Astrocyte of the spinal cord (primary cell): ENCODE data around the gene SPP1.

Experiments
- DNase-seq: peaks from one replicate; pipeline ENCODE4 v3.0.0; 2011; ENCODE audit warnings: low read depth, low spot score
- H3K4me3 ChIP-seq: 2 replicates; pipeline ENCODE4 v1.5.1; 2011; ENCODE audit warnings: low read depth, mild to moderate bottlenecking, low read length, moderate library complexity
- in situ Hi-C: cut with HindIII; loops from 2 replicates; pipeline ENCODE4 v1.10.0; 2017; ENCODE audit warnings: low sequenced_read_pairs
- TF ChIP-seq, protein P1 (sequence below): IDR thresholded peaks from 2 replicates; pipeline ENCODE4 v1.5.1; 2012; ENCODE audit warnings: low read depth, mild to moderate bottlenecking, low read length, inconsistent platforms

SPP1 gene

DNA sequence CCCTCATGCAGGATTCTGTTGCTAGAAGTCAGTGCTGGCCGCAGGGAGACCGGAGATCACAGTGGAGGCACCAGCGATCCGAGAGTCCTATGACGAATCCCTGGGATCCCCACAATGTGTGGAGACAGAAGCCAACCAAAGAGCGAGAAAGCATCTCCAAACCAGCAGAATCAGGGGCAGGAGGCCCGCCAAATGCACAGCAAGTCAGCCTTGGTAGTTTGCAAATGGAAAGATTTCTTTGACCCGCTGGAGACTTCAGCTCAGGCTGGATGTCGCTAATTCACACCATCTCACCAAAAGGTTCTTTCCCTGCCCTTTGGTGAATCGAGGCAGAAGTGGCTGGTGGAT lies 31.4 kb downstream of the SPP1 start:
- peak overlapping the region; percentile 34 for H3K4me3 ChIP-seq
- in situ Hi-C loops, result no loop called here
- peak; percentile 32 for DNase-seq
- TF ChIP-seq, protein P1, sequence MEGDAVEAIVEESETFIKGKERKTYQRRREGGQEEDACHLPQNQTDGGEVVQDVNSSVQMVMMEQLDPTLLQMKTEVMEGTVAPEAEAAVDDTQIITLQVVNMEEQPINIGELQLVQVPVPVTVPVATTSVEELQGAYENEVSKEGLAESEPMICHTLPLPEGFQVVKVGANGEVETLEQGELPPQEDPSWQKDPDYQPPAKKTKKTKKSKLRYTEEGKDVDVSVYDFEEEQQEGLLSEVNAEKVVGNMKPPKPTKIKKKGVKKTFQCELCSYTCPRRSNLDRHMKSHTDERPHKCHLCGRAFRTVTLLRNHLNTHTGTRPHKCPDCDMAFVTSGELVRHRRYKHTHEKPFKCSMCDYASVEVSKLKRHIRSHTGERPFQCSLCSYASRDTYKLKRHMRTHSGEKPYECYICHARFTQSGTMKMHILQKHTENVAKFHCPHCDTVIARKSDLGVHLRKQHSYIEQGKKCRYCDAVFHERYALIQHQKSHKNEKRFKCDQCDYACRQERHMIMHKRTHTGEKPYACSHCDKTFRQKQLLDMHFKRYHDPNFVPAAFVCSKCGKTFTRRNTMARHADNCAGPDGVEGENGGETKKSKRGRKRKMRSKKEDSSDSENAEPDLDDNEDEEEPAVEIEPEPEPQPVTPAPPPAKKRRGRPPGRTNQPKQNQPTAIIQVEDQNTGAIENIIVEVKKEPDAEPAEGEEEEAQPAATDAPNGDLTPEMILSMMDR, result no peak

DNA sequence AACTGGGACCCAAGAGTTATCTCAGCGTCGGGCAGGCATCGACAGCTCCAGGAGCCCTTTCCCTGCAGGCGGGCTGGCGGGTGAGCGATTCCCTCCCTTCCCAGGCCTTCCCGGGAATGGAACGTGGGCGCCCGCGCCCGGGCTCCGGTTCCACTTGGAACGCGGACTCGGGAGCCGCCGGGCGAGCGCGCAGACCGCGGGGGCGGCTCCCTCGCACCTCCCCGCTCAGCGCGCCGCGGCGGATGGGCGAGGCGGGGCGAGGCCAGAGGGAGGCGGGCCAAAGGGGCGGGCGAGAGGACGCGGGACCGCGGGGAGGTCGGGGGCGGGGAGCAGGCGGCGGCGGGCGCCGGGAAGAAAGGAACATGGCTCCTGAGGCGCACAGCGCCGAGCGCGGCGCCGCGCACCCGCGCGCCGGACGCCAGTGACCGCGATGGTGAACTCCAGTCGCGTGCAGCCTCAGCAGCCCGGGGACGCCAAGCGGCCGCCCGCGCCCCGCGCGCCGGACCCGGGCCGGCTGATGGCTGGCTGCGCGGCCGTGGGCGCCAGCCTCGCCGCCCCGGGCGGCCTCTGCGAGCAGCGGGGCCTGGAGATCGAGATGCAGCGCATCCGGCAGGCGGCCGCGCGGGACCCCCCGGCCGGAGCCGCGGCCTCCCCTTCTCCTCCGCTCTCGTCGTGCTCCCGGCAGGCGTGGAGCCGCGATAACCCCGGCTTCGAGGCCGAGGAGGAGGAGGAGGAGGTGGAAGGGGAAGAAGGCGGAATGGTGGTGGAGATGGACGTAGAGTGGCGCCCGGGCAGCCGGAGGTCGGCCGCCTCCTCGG lies 32.0 kb downstream of the SPP1 start, which contains the start of gene PKD2:
Gene PKD2, plus strand, starts transcription at position 332 of the 818 bp plus-strand sequence. Its CDS starts 99 bp downstream, at position 431.
- in situ Hi-C loops, result no loop called here
- H3K4me3 ChIP-seq, result peak within 1 kb of the TSS; percentile 54

DNA sequence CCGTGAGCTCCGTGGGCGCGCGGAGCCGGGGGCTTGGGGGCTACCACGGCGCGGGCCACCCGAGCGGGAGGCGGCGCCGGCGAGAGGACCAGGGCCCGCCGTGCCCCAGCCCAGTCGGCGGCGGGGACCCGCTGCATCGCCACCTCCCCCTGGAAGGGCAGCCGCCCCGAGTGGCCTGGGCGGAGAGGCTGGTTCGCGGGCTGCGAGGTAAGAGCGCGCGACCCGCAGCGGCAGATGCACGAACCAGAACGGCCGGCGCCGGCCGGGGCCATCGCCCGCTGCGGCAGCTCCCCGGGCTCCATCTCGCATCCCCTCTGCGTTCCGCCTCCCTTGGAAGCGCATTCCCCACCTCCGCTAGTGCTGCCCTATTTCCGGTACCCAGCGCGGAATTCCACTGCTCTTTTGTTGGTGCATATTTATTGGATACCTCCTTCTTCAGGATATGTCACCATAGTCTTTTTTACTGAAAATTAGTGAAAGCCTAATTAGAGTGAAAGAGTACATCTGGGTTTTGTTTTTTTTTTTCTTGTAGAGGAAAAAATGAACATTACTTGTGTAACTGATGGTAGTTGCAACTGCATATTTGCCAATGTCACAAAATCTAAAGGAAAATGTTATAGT lies 32.7 kb downstream of the SPP1 start:
- TF ChIP-seq, protein P1, result no peak
- DNase-seq, result peak; percentile 42
- in situ Hi-C loops, result no loop called here
- peak overlapping the region; percentile 54 for H3K4me3 ChIP-seq

More for the DNA sequence above, 32.0 kb downstream of the SPP1 start, which contains the start of gene PKD2:
- TF ChIP-seq, protein P1, result no peak
- DNase-seq, result peak; percentile 80

DNA sequence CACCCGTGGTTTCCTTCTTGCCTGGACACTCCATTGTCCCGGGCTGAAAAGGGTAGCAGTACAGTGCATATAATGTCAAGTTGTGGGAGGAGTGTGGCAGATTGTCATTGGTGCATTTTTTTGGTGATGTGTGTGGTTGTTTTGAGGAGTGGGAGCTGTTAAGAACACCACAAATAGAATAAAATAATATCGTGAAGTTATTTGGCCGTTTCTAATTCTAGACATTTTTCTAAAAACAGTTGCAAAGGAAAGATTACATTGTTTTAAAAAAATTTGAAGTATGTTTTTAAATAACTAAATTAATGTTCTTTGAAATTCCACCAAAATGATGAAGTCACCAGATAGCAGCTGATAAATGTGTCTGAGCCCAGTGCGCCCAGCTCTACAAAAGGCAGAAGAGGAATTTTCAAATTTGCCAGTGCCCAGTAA lies 33.2 kb downstream of the SPP1 start:
- peak; percentile 37 for DNase-seq
- H3K4me3 ChIP-seq, result peak overlapping the region; percentile 54
- TF ChIP-seq, protein P1, result no peak
- in situ Hi-C loops, result no loop called here

DNA sequence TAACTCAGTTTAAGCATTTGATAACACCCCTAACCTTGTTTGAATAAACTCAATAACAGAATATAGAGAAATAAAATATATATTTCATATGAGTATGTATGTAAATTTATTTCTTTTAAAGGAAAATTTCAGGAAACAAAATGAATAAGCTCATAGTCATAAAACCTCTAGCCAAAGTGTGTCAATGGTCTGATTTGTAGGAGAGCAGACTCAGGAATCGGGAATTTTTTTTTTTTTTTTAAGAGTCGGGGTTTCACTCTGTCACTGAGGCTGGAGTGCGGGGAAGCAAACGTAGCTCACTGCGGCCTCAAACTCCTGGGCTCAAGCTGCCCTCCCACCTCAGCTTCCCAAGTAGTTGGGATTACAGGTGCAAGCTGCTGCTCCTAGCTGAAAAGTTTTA lies 34.4 kb downstream of the SPP1 start:
- TF ChIP-seq, protein P1, result no peak
- DNase-seq, result peak; percentile 10
- no peak overlapping the region for H3K4me3 ChIP-seq
- in situ Hi-C loops, result no loop called here

DNA sequence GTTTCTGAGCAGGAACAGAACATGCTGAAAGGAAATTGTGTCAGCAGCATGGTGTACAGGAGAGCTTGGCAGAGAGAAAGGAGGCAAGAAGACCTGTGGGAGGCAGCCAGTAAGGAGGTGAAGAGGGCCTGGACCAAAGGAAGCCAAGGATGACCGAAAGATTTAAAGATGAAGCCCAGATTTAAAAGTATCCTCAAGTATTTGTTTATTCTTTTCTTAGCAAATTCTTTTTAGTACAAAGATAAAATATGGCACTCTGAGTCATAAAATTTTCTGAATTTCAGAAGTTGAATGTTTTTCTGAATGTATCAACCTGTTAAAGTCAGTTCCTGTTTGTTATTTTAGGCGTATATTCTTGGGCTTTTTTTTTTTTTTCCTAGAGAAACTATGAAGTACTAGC lies 35.5 kb downstream of the SPP1 start:
- TF ChIP-seq, protein P1, result no peak
- H3K4me3 ChIP-seq, result no peak overlapping the region
- in situ Hi-C loops, result no loop called here
- peak; percentile 40 for DNase-seq
